ENCODE data around the gene DESI1.
A peak's percentile ranks its signal among the peaks of the same experiment; 100 is the strongest.

DESI1 gene

DNA sequence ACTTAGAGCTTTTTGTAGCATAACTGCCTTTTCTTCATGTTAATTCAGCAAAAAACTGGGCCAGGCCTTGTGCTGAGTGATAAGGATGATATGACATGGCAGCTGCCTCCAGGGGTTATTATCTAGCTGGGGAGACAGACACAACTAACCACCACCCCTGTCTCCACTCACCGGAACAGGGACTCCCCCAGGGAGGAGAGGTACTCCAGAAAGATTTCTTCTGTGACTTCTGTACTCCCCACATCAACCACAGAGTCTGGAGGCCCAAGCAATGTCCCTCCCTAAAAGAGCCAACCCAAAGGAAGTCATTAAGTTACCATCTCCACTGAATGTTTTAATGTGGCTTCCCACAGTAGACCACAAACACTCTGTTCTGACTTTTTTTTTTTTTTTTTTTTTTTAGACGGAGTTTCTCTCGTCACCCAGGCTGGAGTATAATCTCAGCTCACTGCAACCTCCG is 16.9 kb downstream of the DESI1 start (continued):
- TF ChIP-seq ZNF777 (tag by site-specific recombination; IDR thresholded peaks at IDR 0.05; ENCODE audit: borderline replicate concordance) = no peak

GRCh38 chr22:41600976-41601375 is 19.9 kb downstream of the DESI1 start:
- Histone ChIP-seq H3K27ac (ENCODE audit: extremely low read depth, low read depth, low read length) (0 out of 2 replicates have a peak overlapping the region, but pooled peaks have one; percentile 4), H3K9me3 (ENCODE audit: control insufficient read depth, insufficient read depth, low read depth, low read length) (no peaks in the 10 kb centered on the region), H3K4me1 (ENCODE audit: control insufficient read depth, insufficient read depth, low read length) (no peaks in the 10 kb centered on the region; the same call in 1 of the 2 replicates), H3K4me3 (ENCODE audit: low read depth, low read length) (no peak overlapping the region), H3K36me3 (ENCODE audit: control insufficient read depth in 2 of 2, insufficient read depth in 1 of 2, low read length in 2 of 2) (peaks cover 16 to 75% of the 10 kb centered on the region in 2 experiments)
- ChIA-PET POLR2A (no interaction called here), CTCF (no interaction called here)
- TF ChIP-seq ZNF830 (tag by site-specific recombination; IDR thresholded peaks at IDR 0.05; ENCODE audit: low read depth) (no peak), ZNF391 (tag by site-specific recombination; IDR thresholded peaks at IDR 0.05; ENCODE audit: borderline replicate concordance, low read depth) (no peak), ZSCAN23 (tag by site-specific recombination; IDR thresholded peaks at IDR 0.05) (no peak), ZFHX2 (tag by site-specific recombination; conservative IDR thresholded peaks at IDR 0.05) (0 out of 2 replicates have a peak, but pooled peaks have one; percentile 28), EGR2 (tag by site-specific recombination; IDR thresholded peaks at IDR 0.05; ENCODE audit: low read depth) (peak; percentile 25; the same call in 1 of the 2 replicates)
- TF ChIP-seq, protein P1, sequence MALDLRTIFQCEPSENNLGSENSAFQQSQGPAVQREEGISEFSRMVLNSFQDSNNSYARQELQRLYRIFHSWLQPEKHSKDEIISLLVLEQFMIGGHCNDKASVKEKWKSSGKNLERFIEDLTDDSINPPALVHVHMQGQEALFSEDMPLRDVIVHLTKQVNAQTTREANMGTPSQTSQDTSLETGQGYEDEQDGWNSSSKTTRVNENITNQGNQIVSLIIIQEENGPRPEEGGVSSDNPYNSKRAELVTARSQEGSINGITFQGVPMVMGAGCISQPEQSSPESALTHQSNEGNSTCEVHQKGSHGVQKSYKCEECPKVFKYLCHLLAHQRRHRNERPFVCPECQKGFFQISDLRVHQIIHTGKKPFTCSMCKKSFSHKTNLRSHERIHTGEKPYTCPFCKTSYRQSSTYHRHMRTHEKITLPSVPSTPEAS (tag by site-specific recombination; IDR thresholded peaks at IDR 0.05) = no peak

DNA sequence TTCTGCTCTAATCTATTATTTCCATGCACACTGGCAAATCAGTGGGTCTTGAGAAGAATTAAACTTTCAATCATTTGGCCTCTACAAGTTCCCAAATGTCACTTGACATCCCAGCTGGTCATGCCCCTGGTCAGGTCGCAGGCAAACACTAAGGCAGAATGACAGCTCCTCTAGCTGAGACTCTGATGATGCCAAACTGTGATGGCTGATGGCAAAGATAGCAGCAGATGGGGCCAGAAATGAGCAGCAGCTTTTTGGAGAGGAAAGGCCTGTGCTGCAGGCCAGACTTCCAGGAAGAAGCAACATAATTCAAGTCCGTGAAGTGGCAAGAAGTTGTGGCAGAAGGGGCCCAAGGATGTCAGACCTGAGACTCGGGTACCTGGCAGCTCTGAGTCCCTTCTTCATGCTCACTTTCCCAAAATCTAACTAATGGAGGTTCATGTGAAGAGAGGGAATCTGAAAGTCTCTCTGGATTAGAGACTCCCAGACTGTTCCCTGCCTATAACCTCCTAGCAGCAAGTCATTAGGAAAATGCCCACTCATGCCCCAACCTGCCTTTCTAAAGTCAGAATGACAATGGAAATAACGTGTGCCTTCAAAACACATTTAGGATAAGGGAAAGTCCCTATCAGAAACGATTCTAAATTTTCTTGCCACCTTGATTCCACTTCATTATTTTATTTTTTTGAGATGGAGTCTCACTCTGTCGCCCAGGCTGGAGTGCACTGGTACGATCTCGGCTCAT is 21.8 kb downstream of the DESI1 start:
- H3K4me1 ChIP-seq (ENCODE audit: control insufficient read depth, insufficient read depth, low read length) = no peaks in the 10 kb centered on the region; the same call in 1 of the 2 replicates
- CTCF ChIA-PET = interaction anchor here (0.6 to 3.6 kb wide), 15 partner anchors 8 to 195 kb away, joined by 3 to 36 read pairs (median 7); partner anchors contain the start of genes PMM1 and POLR3H
- TF ChIP-seq PRDM1 (tag by site-specific recombination; IDR thresholded peaks at IDR 0.05) (0 out of 2 replicates have a peak, but pooled peaks have one; percentile 33), HOXC10 (CRISPR knock-in tag; IDR thresholded peaks at IDR 0.05) (no peak)

GRCh38 chr22:41598081-41598480 is 22.8 kb downstream of the DESI1 start:
- Histone ChIP-seq H3K4me1 (ENCODE audit: control insufficient read depth, insufficient read depth, low read length) (no peaks in the 10 kb centered on the region; the same call in 1 of the 2 replicates), H3K27ac (ENCODE audit: extremely low read depth, low read depth, low read length) (no peak overlapping the region), H3K9me3 (ENCODE audit: control insufficient read depth, insufficient read depth, low read depth, low read length) (no peaks in the 10 kb centered on the region), H3K36me3 (ENCODE audit: control insufficient read depth in 2 of 2, insufficient read depth in 1 of 2, low read length in 2 of 2) (peaks cover 10 to 47% of the 10 kb centered on the region in 2 experiments), H3K4me3 (ENCODE audit: low read depth, low read length) (no peak overlapping the region)
- CTCF ChIA-PET = interaction anchor here (0.6 to 3.6 kb wide), 37 partner anchors 9 to 626 kb away, joined by 3 to 36 read pairs (median 4); partner anchors contain the start of genes DESI1, PMM1, POLR3H and XRCC6
- TF ChIP-seq ZFP69B (tag by site-specific recombination; IDR thresholded peaks at IDR 0.05) (no peak), ZNF24 (tag by site-specific recombination; IDR thresholded peaks at IDR 0.05) (no peak), ZNF10 (tag by site-specific recombination; IDR thresholded peaks at IDR 0.05) (no peak), GLIS1 (tag by site-specific recombination; IDR thresholded peaks at IDR 0.05) (no peak), ZBTB1 (tag by site-specific recombination; IDR thresholded peaks at IDR 0.05) (no peak), ELK4 (IDR thresholded peaks at IDR 0.05; ENCODE audit: borderline replicate concordance, low read depth, low read length) (no peak), ZBTB20 (tag by site-specific recombination; IDR thresholded peaks at IDR 0.05) (no peak), ZNF701 (tag by site-specific recombination; IDR thresholded peaks at IDR 0.05) (no peak), ZNF366 (tag by site-specific recombination; conservative IDR thresholded peaks at IDR 0.05) (no peak), ZBTB21 (tag by site-specific recombination; IDR thresholded peaks at IDR 0.05) (no peak), REPIN1 (tag by site-specific recombination; IDR thresholded peaks at IDR 0.05; ENCODE audit: low read depth) (no peak), ZBTB48 (tag by site-specific recombination; IDR thresholded peaks at IDR 0.05) (no peak), ZNF426 (tag by site-specific recombination; IDR thresholded peaks at IDR 0.05) (no peak), ZNF157 (tag by site-specific recombination; IDR thresholded peaks at IDR 0.05) (no peak), PRDM1 (tag by site-specific recombination; IDR thresholded peaks at IDR 0.05) (no peak)
- TF ChIP-seq, protein P2, sequence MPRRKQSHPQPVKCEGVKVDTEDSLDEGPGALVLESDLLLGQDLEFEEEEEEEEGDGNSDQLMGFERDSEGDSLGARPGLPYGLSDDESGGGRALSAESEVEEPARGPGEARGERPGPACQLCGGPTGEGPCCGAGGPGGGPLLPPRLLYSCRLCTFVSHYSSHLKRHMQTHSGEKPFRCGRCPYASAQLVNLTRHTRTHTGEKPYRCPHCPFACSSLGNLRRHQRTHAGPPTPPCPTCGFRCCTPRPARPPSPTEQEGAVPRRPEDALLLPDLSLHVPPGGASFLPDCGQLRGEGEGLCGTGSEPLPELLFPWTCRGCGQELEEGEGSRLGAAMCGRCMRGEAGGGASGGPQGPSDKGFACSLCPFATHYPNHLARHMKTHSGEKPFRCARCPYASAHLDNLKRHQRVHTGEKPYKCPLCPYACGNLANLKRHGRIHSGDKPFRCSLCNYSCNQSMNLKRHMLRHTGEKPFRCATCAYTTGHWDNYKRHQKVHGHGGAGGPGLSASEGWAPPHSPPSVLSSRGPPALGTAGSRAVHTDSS (tag by site-specific recombination; IDR thresholded peaks at IDR 0.05) = no peak
- POLR2A ChIA-PET = interaction anchor here (0.6 to 3.4 kb wide), 4 partner anchors 9 to 416 kb away, joined by 4 to 12 read pairs (median 6); partner anchors contain the start of genes DESI1, PMM1 and XRCC6

More for the DNA sequence above, 21.8 kb downstream of the DESI1 start:
- no peaks in the 10 kb centered on the region for H3K9me3 ChIP-seq (ENCODE audit: control insufficient read depth, insufficient read depth, low read depth, low read length)
- peak overlapping the region; percentile 31; the same call in 1 of the 2 replicates for H3K27ac ChIP-seq (ENCODE audit: extremely low read depth, low read depth, low read length)
- H3K4me3 ChIP-seq (ENCODE audit: low read depth, low read length) = no peak overlapping the region
- peaks cover 10 to 56% of the 10 kb centered on the region in 2 experiments for H3K36me3 ChIP-seq (ENCODE audit: control insufficient read depth in 2 of 2, insufficient read depth in 1 of 2, low read length in 2 of 2)
- POLR2A ChIA-PET = interaction anchor here (0.6 to 3.4 kb wide), 3 partner anchors 9 to 417 kb away, joined by 4 to 12 read pairs (median 7); partner anchors contain the start of genes DESI1, PMM1 and XRCC6
